Esophagus (tissue), 2 donors: ENCODE results near the gene UTF1. TPM values are rescaled to one million over a fixed set of nuclear protein-coding genes. Genes with fewer than 3 reads are reported as not detected.
"Not testable (repeated sequence)": the region's sequence is repeated elsewhere in the genome, so short reads cannot be mapped to it uniquely, and the experiment has no call there.

ENCODE experiments used
- H3K27ac ChIP-seq, 2 donors: one replicate each; pipeline ENCODE4 v1.5.1; 2013; ENCODE audit warnings: low read depth in 2 of 2, mild to moderate bottlenecking in 2 of 2, inconsistent platforms in 1 of 2, low read length in 1 of 2, moderate library complexity in 1 of 2
- H3K27me3 ChIP-seq, 2 donors: one replicate each; pipeline ENCODE4 v1.6.1; 2013; ENCODE audit warnings: low read length in 2 of 2, control low read depth in 1 of 2, mild to moderate bottlenecking in 1 of 2; ENCODE audit not compliant: insufficient read depth in 2 of 2, control insufficient read depth in 1 of 2
- H3K36me3 ChIP-seq, 2 donors: one replicate each; pipeline ENCODE4 v1.6.1; 2013; ENCODE audit warnings: low read length in 1 of 2; ENCODE audit not compliant: control insufficient read depth in 2 of 2, insufficient read depth in 2 of 2
- H3K4me1 ChIP-seq, 2 donors: one replicate each; pipeline ENCODE4 v1.6.1; 2013; ENCODE audit warnings: low read length in 1 of 2; ENCODE audit not compliant: control insufficient read depth in 2 of 2, insufficient read depth in 2 of 2
- H3K4me3 ChIP-seq, 2 donors: one replicate each; pipeline ENCODE4 v1.5.1; 2013; ENCODE audit warnings: low read length in 2 of 2, mild to moderate bottlenecking in 2 of 2, low read depth in 1 of 2, moderate library complexity in 1 of 2
- H3K9me3 ChIP-seq, 2 donors: one replicate each; pipeline ENCODE4 v1.6.1; 2013; ENCODE audit warnings: mild to moderate bottlenecking in 2 of 2, low read depth in 1 of 2, low read length in 1 of 2, moderate library complexity in 1 of 2; ENCODE audit not compliant: control insufficient read depth in 2 of 2, insufficient read depth in 1 of 2
- WGBS, 2 donors: extraction: QIAGEN DNeasy Blood & Tissue Kit; methylation state at CpG; one replicate each; pipeline ENCODE4 v1.1.7; 2013; 5-methylcytosine and 5-hydroxymethylcytosine counted together
- polyA plus RNA-seq, 2 donors: library from polyadenylated mRNA; stranded (reverse); fragments of 200-250 nt; gene quantifications; one replicate each; pipeline ENCODE4 v1.2.3, GENCODE V29; 2013
- donor health status: healthy with polysubstance abuse.
- donor health status: Bipolar disorder and iron deficiency.

Gene UTF1
- polyA plus RNA-seq, 2 donors, result not detected

DNA sequence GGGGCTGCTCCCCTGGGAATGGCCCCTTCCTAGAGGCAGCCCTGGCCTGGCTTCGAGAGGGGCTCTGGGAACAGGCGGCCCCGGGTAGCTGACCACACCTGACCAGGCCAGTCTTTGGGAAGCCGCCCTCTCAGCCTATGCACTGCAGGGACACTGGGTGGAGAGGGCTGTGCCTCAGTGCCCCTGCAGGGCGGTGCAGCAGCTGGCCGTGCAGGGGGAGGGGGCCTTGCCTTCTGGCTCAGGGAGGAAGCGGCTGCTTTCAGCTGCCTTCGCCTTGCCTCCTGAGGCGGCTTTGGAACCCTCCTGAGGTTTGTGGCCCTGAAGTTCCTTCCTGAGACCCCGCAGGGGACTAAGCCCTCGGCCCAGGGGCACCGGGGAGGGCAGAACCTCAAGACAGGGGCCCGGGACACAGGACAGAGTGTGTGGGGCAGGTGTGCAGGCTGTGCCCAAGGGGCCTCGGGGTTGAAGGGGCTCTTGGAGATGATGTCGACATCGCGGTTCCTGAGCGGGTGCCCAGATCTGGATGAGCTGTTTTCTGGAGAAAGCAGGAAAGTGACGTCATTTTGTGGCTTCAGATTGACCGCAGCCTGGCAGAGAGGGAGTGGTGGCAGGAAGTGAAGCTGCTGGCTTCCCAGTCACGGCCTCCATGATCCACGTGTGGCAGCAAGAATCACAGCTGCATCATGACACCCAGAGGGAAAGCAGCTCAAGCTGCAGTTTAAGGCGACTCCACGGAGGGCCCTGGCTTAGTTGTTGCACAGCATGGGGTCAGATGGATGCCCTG, 29.0 kb downstream of the UTF1 start:
- H3K4me3 ChIP-seq, result no peak overlapping the region
- WGBS, 2 donors, result 44 to 60% methylated on average over 24 of the region's 24 CpGs
- no peaks in the 10 kb centered on the region for H3K36me3 ChIP-seq
- peaks cover 9 to 50% of the 10 kb centered on the region in 2 donors for H3K4me1 ChIP-seq
- no peaks in the 10 kb centered on the region for H3K27me3 ChIP-seq
- no peaks in the 10 kb centered on the region for H3K9me3 ChIP-seq
- peak overlapping the region; percentile 89 to 91 for H3K27ac ChIP-seq

DNA sequence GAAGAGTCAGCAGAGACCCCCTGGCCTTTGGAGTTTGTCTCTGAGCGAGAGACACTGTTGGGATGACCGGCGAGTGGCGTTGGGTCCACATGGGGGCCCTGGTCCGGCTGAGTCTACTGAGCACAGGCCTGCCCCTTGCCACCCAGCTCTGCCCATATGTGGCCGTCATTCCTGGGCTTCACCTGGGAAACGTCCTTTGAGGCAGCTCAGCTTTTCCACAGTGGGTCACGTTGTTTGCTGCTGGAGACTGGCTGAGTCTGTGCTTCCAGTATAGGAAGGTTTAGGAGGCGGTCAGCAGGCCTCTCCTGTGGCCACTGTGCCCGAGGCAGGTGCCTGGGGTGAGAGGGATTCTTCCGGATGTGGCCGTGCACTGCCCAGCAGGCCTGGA, 29.6 kb downstream of the UTF1 start:
- H3K27me3 ChIP-seq, result no peaks in the 10 kb centered on the region
- peaks cover 9 to 50% of the 10 kb centered on the region in 2 donors for H3K4me1 ChIP-seq
- H3K4me3 ChIP-seq, result no peak overlapping the region

DNA sequence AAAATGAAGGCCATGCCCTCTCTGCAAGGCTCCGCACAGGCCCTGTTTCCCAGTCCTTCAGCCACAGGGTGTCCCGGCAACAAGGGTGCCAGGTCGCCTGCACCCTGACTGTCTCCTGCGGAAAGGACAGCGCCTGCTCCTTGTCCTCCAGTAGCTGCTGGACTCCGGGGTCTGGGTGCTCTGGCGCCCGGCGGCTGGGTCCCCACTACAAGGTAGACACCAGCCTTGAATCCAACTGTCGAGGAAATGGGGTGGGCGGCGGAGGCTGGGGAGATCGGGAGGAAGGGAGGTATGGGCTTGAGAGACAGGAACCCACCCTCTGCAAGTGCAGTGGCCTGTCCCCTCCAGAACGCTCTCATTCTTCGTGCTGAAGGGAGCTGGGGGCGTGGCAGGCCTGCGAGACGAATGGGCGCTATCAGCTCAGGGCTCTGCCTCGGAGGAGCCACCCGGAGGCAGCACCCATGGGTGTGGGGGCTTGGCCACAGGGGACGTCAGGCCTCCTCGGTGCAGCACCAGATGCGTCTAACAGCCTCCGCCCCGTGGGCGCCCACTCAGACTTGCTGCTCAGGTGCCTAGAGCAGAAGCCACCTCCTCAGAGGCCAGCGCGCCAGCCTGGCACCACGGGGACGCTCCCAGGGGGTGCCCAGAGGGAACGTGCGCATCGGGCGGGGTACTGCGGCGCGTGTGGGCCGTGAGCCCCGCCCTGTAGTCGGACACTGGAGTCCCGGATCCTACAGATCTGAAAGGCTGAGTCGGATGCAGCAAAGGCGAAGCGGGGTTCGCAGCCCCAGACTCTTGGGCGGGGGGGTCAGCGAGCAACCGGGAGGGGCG, 31.1 kb downstream of the UTF1 start:
- peaks cover 0 to 2% of the 10 kb centered on the region in 2 donors for H3K36me3 ChIP-seq
- peaks cover 9 to 50% of the 10 kb centered on the region in 2 donors for H3K4me1 ChIP-seq
- WGBS, 2 donors, result 22 to 24% methylated on average over 42 to 50 of the region's 50 CpGs
- peak overlapping the region; percentile 83 to 84 for H3K27ac ChIP-seq
- H3K9me3 ChIP-seq, result no peaks in the 10 kb centered on the region
- H3K27me3 ChIP-seq, result no peaks in the 10 kb centered on the region
- peak overlapping the region; percentile 66 to 68 for H3K4me3 ChIP-seq

More for the DNA sequence above, 29.6 kb downstream of the UTF1 start:
- no peaks in the 10 kb centered on the region for H3K9me3 ChIP-seq
- no peaks in the 10 kb centered on the region for H3K36me3 ChIP-seq
- 75 to 78% methylated on average over 12 of the region's 12 CpGs for WGBS, 2 donors
- H3K27ac ChIP-seq, result peak overlapping the region; percentile 20 to 77

DNA sequence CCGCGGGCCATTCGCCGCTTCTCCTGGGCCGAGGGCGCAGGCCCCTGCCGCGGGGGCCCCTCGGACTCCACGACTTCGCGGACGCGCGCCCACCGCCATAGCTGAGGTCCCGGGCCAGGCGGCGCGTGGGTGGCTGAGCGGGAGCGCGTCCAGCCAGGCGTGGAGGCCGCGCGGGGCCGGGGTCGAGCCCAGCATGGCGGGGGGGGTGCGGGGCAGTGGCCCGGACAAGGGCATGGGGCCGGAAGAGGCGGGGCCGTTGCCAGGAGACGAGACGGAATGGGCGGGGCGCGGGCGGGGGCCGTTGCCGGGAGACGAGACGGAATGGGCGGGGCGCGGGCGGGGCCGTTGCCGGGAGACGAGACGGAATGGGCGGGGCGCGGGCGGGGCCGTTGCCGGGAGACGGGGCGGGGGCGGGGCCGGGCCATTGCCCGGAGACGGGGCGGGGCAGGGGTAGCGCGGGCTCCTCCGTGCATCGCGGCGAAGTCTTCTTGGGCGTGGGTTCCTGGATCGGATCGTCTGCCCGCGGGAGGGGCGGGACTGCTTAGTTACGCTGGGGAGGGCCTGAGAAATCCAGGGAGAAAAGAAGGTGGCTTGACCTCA, 31.8 kb downstream of the UTF1 start:
- Histone ChIP-seq H3K27me3 (no peaks in the 10 kb centered on the region), H3K27ac (peak overlapping the region; percentile 83 to 84), H3K4me3 (peak overlapping the region; percentile 66 to 68), H3K9me3 (no peaks in the 10 kb centered on the region), H3K4me1 (peaks cover 9 to 50% of the 10 kb centered on the region in 2 donors), H3K36me3 (peaks cover 0 to 2% of the 10 kb centered on the region in 2 donors)
- WGBS, 2 donors, result 1 to 2% methylated on average over 19 to 79 of the region's 79 CpGs

DNA sequence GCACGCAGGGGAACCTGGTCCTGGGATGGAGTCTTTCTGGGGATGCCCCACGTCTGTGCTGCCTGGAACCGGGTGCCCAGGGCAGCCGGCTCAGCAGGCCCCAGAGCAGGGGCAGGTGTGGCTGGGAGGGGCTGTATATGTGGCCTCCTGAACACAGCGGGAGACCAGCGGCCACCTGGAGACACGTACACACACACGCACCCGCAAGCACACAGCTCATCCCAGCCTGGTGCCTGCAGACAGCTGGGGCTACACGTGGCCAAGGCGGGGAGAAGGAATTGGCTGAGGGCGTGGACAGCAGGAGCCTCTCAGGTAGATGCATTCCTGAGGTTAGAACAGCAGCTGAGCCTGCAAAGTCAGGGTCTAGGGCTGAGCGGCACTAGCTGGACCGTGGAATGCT, 32.7 kb downstream of the UTF1 start:
- H3K9me3 ChIP-seq, result no peaks in the 10 kb centered on the region
- H3K36me3 ChIP-seq, result peaks cover 0 to 2% of the 10 kb centered on the region in 2 donors
- H3K4me3 ChIP-seq, result no peak overlapping the region
- H3K4me1 ChIP-seq, result peaks cover 9 to 45% of the 10 kb centered on the region in 2 donors
- 72 to 73% methylated on average over 14 of the region's 14 CpGs for WGBS, 2 donors
- peak overlapping the region in 1 of 2 donors; percentile 63 for H3K27ac ChIP-seq
- H3K27me3 ChIP-seq, result no peaks in the 10 kb centered on the region

DNA sequence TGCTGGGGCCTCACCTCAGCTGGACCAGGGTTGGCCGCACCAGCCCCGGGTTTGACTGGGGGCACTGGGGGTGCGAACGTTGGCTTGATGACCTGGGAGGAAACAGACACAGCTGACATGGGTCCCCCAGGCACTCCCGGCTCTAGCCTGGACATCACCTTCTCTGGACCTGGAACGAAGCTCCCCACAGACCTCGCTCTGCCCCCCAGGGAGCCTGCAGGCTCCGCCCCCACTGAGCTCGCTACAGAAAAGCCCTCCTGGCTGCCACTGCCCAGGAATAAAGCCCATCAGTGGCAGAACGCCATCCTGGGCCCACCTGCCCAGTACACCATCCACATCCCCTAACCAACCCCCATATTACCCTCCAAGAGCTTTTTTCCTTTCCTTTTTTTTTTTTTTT, 33.7 kb downstream of the UTF1 start:
- Histone ChIP-seq H3K4me1 (peaks cover 4 to 36% of the 10 kb centered on the region in 2 donors), H3K36me3 (peaks cover 0 to 2% of the 10 kb centered on the region in 2 donors), H3K27ac (no peak overlapping the region), H3K9me3 (no peaks in the 10 kb centered on the region), H3K4me3 (no peak overlapping the region), H3K27me3 (no peaks in the 10 kb centered on the region)
- WGBS, 2 donors, result 88 to 92% methylated on average over 8 to 10 of the region's 10 CpGs

DNA sequence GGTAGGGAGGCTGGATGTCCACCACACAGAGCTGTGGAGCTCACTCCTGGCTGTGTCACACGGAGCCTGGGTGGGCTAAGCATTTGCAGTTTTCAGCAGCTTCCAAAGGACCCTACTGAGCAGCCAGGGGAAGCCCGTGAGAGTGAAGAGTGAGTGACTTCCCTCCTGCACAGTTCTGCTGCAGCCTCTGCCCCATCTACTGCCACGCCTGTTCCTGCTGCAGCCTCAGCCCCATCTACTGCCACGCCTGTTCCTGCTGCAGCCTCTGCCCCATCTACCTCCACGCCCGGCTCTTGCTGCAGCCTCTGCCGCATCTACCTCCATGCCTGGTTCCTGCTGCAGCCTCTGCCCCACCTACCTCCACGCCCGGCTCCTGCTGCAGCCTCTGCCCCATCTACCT, 34.4 kb downstream of the UTF1 start:
- 36 to 47% methylated on average over 9 of the region's 9 CpGs for WGBS, 2 donors
- no peaks in the 10 kb centered on the region for H3K27me3 ChIP-seq
- peaks cover 0 to 2% of the 10 kb centered on the region in 2 donors for H3K36me3 ChIP-seq
- H3K27ac ChIP-seq, result no peak overlapping the region
- peaks cover 0 to 28% of the 10 kb centered on the region in 2 donors for H3K4me1 ChIP-seq
- H3K9me3 ChIP-seq, result no peaks in the 10 kb centered on the region
- H3K4me3 ChIP-seq, result no peak overlapping the region

DNA sequence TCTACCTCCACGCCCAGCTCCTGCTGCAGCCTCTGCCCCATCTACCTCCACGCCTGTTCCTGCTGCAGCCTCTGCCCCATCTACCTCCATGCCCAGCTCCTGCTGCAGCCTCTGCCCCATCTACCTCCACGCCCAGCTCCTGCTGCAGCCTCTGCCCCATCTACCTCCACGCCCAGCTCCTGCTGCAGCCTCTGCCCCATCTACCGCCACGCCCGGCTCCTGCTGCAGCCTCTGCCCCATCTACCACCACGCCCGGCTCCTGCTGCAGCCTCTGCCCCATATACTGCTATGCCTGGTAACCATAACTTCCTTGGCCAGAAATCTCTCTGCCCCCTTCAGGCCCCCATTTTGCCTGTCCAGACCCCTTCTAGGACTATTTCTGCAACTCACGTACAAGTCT, 35.0 kb downstream of the UTF1 start:
- H3K27ac ChIP-seq, H3K4me3 ChIP-seq, H3K36me3 ChIP-seq, H3K9me3 ChIP-seq, H3K27me3 ChIP-seq: not testable (repeated sequence)
- 67 to 78% methylated on average over 9 to 10 of the region's 10 CpGs for WGBS, 2 donors
- H3K4me1 ChIP-seq, result peaks cover 0 to 22% of the 10 kb centered on the region in 2 donors

DNA sequence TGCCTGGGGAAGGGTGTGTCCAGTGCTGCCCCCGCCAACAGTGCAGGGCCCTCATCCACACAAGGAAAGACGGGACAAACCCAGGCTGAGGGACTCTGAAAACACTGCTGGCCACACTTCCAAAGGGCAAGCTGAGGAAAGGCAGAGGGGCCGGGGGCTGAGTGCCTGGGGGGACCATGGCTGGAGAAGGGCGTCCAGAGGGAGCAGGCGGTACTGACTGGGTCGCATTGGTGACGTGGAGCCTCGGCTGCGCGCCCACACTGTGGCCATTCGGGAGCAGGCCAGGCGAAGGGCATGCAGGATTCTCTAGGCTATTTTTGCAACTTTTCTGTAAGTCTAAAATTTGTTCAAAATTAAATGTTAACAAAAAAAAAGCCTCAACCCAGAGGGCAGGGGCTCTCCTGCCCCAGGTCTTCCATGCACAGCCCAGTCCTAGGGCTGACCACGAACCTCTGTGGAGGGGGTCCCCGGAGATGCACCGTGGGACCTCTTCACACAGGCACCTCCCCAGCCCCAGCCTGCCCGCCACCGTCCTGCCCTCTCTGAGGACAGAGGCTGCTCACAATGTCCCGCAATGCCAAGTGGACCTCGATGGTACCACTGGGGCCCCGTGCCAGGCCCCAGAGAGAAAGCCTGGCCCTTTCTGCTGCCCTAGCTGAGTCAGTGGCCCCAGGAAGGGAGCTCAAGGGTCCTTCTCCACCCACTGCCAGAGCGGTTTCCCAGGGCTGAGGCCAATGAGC, 36.2 kb downstream of the UTF1 start:
- no peaks in the 10 kb centered on the region for H3K9me3 ChIP-seq
- H3K4me1 ChIP-seq, result peaks cover 0 to 13% of the 10 kb centered on the region in 2 donors
- H3K4me3 ChIP-seq, result no peak overlapping the region
- WGBS, 2 donors, result 76 to 88% methylated on average over 21 of the region's 21 CpGs
- H3K27ac ChIP-seq, result no peak overlapping the region
- peaks cover 0 to 8% of the 10 kb centered on the region in 2 donors for H3K36me3 ChIP-seq
- H3K27me3 ChIP-seq, result no peaks in the 10 kb centered on the region
